ENCODE results near the gene METAP1D. TPM values are rescaled to one million over a fixed set of nuclear protein-coding genes. Genes with fewer than 3 reads are reported as not detected.
A peak's percentile ranks its signal among the peaks of the same experiment; 100 is the strongest.

METAP1D gene
- total RNA-seq, 5 donors from 2014 or later (not counting 1 experiment from before 2014, with no cell fraction given): 7.6 to 11.4 (median 10.1) TPM

DNA sequence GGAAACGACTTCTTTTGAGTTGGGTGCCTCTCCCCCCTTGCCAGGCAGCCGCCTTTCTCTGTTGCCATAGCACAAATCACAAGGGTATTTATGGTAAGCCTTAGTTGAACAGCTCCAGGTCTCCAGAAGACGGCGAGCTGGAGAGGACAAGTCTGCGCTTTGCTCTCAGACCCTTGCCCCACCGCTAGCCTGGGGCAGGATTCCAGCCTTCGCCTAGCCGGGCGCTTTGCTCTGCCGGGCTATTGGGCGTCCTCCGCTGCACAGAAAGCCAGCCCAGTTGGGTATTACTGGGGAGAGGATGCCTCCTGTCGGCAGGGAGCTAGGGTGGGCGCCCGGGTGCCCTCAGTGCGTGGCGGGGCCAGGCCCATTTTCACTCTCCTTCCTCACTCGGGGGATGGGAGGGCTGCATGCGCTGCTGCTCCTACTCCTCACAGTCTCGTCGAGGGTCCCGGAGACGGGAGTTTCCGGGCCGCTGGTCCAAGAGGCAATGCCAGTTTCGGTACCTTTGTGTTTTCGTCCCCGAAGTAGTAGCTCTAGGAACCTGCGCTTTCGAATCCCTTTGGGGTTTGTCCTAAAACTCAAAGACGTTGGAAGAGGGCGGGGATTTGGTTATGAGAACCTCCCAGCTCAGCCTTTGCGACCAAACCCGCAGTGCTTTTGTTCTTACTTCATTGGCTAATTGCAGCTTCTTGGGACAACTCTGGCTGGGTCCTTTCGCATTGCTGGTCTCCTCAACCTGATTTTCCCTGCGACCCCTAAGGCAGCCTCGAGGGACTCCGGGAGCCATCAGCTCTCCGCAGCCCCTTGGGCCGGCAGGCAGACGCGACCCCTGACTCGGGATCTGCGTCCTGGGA, 106.6 kb downstream of the METAP1D start:
- no peaks in the 10 kb centered on the region for H3K36me3 Mint-ChIP-seq
- no peaks in the 10 kb centered on the region for H3K9me3 ChIP-seq
- no peak overlapping the region for H3K27ac ChIP-seq (ENCODE audit: low read length)
- peak; percentile 22 to 37 (median 30) for ATAC-seq (replicated peaks in 1 of 4)
- ChIA-PET POLR2A (interaction anchor here in 1 of 2 donors (0.6 kb wide), 1 partner anchor 72 kb away, joined by 9 read pairs; no protein-coding TSS in a partner anchor), CTCF (interaction anchor here (0.5 to 1.9 kb wide), 20 partner anchors 8 to 720 kb away, joined by 3 to 14 read pairs (median 4); partner anchors contain the start of genes DLX1 (in 2 of the 2) and HAT1 (in 1 of the 2))
- DNase-seq: peak in 10 of 35 experiments; percentile 28 to 67 (median 40)
- peak overlapping the region; percentile 5 to 79 for H3K4me3 ChIP-seq (ENCODE audit: control insufficient read depth in 1 of 2, extremely low read depth in 1 of 2, low read length in 1 of 2)
- no peak overlapping the region for H3K27ac Mint-ChIP-seq
- H3K9me3 Mint-ChIP-seq: no peaks in the 10 kb centered on the region
- H3K36me3 ChIP-seq (ENCODE audit: control insufficient read depth in 2 of 2, extremely low read depth in 1 of 2, insufficient read depth in 1 of 2, low read length in 1 of 2): no peaks in the 10 kb centered on the region
- peaks cover 17 to 66% of the 10 kb centered on the region in 2 experiments for H3K4me1 ChIP-seq (ENCODE audit: control insufficient read depth in 1 of 2, extremely low read depth in 1 of 2, insufficient read depth in 2 of 2, low read length in 2 of 2)
- 10% methylated on average over 27 of the region's 44 CpGs for WGBS (ENCODE audit: insufficient coverage)
- H3K4me1 Mint-ChIP-seq: peaks cover 51 to 58% (median 54%) of the 10 kb centered on the region in 3 donors
- peaks cover 62 to 81% of the 10 kb centered on the region in 2 donors for H3K27me3 Mint-ChIP-seq
- peak overlapping the region in 1 of 3 donors; percentile 28 for H3K4me3 Mint-ChIP-seq
- H3K27me3 ChIP-seq (replicated peaks in 1 of 2; ENCODE audit: control insufficient read depth in 2 of 2, extremely low read depth in 1 of 2, insufficient read depth in 2 of 2, low read length in 1 of 2): peaks cover 20 to 83% of the 10 kb centered on the region in 2 experiments

DNA sequence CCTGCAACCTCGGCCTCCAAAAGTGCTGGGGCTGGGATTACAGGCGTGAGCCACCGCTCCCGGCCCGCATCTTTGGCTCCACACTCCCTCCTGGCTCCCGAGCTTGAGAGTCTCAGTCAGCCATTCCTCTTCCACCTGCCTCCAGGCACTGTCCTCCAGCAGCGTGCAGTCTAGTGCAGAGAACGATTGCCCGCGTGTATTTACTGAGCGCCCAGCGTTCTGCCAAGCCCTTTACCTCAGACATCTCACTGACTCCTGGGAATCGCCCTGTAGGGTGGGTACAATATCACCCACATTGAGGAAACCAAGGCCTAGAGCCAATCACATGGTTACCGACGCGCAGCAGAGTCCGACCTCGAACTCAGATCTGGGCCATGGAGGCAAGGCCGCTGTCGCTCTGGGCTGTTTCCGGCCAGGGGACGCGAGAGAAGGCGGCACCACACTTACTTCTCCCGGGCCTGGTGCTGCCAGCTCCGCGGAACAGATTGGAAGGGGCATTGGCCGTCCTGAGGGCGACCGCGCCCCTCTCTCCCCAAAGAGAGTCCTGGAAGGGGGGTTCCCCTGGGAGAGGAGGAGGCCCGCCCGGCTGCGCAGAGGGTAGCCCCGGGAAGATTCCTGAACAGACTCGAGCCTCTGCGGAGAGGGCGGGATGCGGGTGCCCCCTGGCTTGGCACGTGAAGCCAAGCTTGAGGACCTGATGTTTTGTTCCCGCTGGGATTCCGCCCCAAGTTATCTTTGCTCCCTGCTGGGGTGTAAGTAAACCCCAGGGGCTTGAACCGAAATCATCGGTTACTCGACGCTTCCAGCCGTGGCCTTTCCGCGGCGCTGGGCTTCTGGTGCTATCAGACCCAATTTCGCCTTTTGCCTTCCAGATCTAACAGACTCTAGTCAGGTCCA, 108.2 kb downstream of the METAP1D start:
- ChIA-PET POLR2A (interaction anchor here in 1 of 2 donors (0.8 to 1.2 kb wide), 2 partner anchors 12 to 186 kb away, joined by 4 to 5 read pairs; partner anchors contain the start of gene HAT1), CTCF (interaction anchor here (0.6 to 1.0 kb wide), 2 partner anchors 296 to 1021 kb away, joined by 3 to 4 read pairs; no protein-coding TSS in a partner anchor)
- peak overlapping the region in 1 of 2 donors; percentile 65 for H3K27ac Mint-ChIP-seq
- Histone ChIP-seq H3K27ac (ENCODE audit: low read length) (no peak overlapping the region), H3K9me3 (no peaks in the 10 kb centered on the region), H3K27me3 (replicated peaks in 1 of 2; ENCODE audit: control insufficient read depth in 2 of 2, extremely low read depth in 1 of 2, insufficient read depth in 2 of 2, low read length in 1 of 2) (peaks cover 20 to 67% of the 10 kb centered on the region in 2 experiments), H3K36me3 (ENCODE audit: control insufficient read depth in 2 of 2, extremely low read depth in 1 of 2, insufficient read depth in 1 of 2, low read length in 1 of 2) (no peaks in the 10 kb centered on the region), H3K4me3 (ENCODE audit: control insufficient read depth in 1 of 2, extremely low read depth in 1 of 2, low read length in 1 of 2) (peak overlapping the region in 1 of 2 donors; percentile 25), H3K4me1 (ENCODE audit: control insufficient read depth in 1 of 2, extremely low read depth in 1 of 2, insufficient read depth in 2 of 2, low read length in 2 of 2) (peaks cover 17 to 50% of the 10 kb centered on the region in 2 experiments)
- WGBS (ENCODE audit: insufficient coverage): 22% methylated on average over 41 of the region's 51 CpGs
- H3K4me3 Mint-ChIP-seq: peak overlapping the region in 1 of 3 donors; percentile 52
- H3K36me3 Mint-ChIP-seq: no peaks in the 10 kb centered on the region
- H3K9me3 Mint-ChIP-seq: no peaks in the 10 kb centered on the region
- DNase-seq: peak in 2 of 35 experiments; percentile 2 to 16
- peaks cover 39 to 42% (median 42%) of the 10 kb centered on the region in 3 donors for H3K4me1 Mint-ChIP-seq
- peaks cover 53 to 77% of the 10 kb centered on the region in 2 donors for H3K27me3 Mint-ChIP-seq
- ATAC-seq (replicated peaks in 1 of 4): peak in 1 of 4 experiments; percentile 18

DNA sequence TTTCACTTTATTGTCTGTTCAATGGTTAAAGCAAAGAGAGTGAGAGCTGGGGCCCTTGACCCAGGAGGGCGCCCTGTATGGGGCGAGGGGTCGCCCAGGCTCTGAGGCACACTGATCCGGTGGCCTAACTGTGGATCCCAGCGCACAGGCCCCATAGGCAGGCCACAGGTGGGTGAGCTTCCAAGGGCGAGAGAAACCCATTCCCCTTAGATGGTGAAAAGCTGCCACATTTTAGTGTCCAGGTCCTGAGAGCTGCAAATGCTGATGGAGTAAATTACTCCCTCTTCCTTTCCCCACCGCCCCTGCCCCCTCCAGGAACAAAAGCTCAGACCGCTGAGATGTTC, 108.8 kb downstream of the METAP1D start:
- H3K4me3 Mint-ChIP-seq: peak overlapping the region in 1 of 3 donors; percentile 52
- DNase-seq (no peak), ATAC-seq (replicated peaks in 1 of 4) (no peak)
- no peaks in the 10 kb centered on the region for H3K36me3 ChIP-seq (ENCODE audit: control insufficient read depth in 2 of 2, extremely low read depth in 1 of 2, insufficient read depth in 1 of 2, low read length in 1 of 2)
- H3K4me1 ChIP-seq (ENCODE audit: control insufficient read depth in 1 of 2, extremely low read depth in 1 of 2, insufficient read depth in 2 of 2, low read length in 2 of 2): peaks cover 11 to 43% of the 10 kb centered on the region in 2 experiments
- H3K27ac ChIP-seq (ENCODE audit: low read length): no peak overlapping the region
- peaks cover 32 to 36% (median 36%) of the 10 kb centered on the region in 3 donors for H3K4me1 Mint-ChIP-seq
- peaks cover 53 to 75% of the 10 kb centered on the region in 2 donors for H3K27me3 Mint-ChIP-seq
- no peaks in the 10 kb centered on the region for H3K9me3 Mint-ChIP-seq
- H3K4me3 ChIP-seq (ENCODE audit: control insufficient read depth in 1 of 2, extremely low read depth in 1 of 2, low read length in 1 of 2): no peak overlapping the region
- ChIA-PET CTCF (interaction anchor here in 1 of 2 donors (0.6 kb wide), 1 partner anchor 1022 kb away, joined by 4 read pairs; no protein-coding TSS in a partner anchor), POLR2A (no interaction called here)
- 51% methylated on average over 5 of the region's 8 CpGs for WGBS (ENCODE audit: insufficient coverage)
- peak overlapping the region in 1 of 2 donors; percentile 65 for H3K27ac Mint-ChIP-seq
- H3K36me3 Mint-ChIP-seq: no peaks in the 10 kb centered on the region
- H3K9me3 ChIP-seq: no peaks in the 10 kb centered on the region
- H3K27me3 ChIP-seq (replicated peaks in 1 of 2; ENCODE audit: control insufficient read depth in 2 of 2, extremely low read depth in 1 of 2, insufficient read depth in 2 of 2, low read length in 1 of 2): peaks cover 20 to 65% of the 10 kb centered on the region in 2 experiments

GRCh38 chr2:172109256-172109987, 109.7 kb downstream of the METAP1D start:
- Histone ChIP-seq H3K27ac (ENCODE audit: low read length) (no peak overlapping the region), H3K27me3 (replicated peaks in 1 of 2; ENCODE audit: control insufficient read depth in 2 of 2, extremely low read depth in 1 of 2, insufficient read depth in 2 of 2, low read length in 1 of 2) (peaks cover 18 to 63% of the 10 kb centered on the region in 2 experiments), H3K9me3 (no peaks in the 10 kb centered on the region), H3K36me3 (ENCODE audit: control insufficient read depth in 2 of 2, extremely low read depth in 1 of 2, insufficient read depth in 1 of 2, low read length in 1 of 2) (no peaks in the 10 kb centered on the region), H3K4me1 (ENCODE audit: control insufficient read depth in 1 of 2, extremely low read depth in 1 of 2, insufficient read depth in 2 of 2, low read length in 2 of 2) (peaks cover 5 to 35% of the 10 kb centered on the region in 2 experiments), H3K4me3 (ENCODE audit: control insufficient read depth in 1 of 2, extremely low read depth in 1 of 2, low read length in 1 of 2) (no peak overlapping the region)
- Mint-ChIP-seq H3K27ac (no peak overlapping the region), H3K4me1 (peaks cover 25 to 30% (median 28%) of the 10 kb centered on the region in 3 donors), H3K36me3 (no peaks in the 10 kb centered on the region), H3K4me3 (no peak overlapping the region), H3K9me3 (no peaks in the 10 kb centered on the region), H3K27me3 (peaks cover 44 to 74% of the 10 kb centered on the region in 2 donors)
- ChIA-PET CTCF (no interaction called here), POLR2A (no interaction called here)
- DNase-seq (no peak), ATAC-seq (replicated peaks in 1 of 4) (no peak)
- 54% methylated on average over 9 of the region's 29 CpGs for WGBS (ENCODE audit: insufficient coverage)

- Histone ChIP-seq H3K36me3 (ENCODE audit: control insufficient read depth in 2 of 2, extremely low read depth in 1 of 2, insufficient read depth in 1 of 2, low read length in 1 of 2) (no peaks in the 10 kb centered on the region), H3K4me3 (ENCODE audit: control insufficient read depth in 1 of 2, extremely low read depth in 1 of 2, low read length in 1 of 2) (no peak overlapping the region), H3K9me3 (no peaks in the 10 kb centered on the region), H3K27ac (ENCODE audit: low read length) (no peak overlapping the region), H3K27me3 (replicated peaks in 1 of 2; ENCODE audit: control insufficient read depth in 2 of 2, extremely low read depth in 1 of 2, insufficient read depth in 2 of 2, low read length in 1 of 2) (peaks cover 18 to 58% of the 10 kb centered on the region in 2 experiments), H3K4me1 (ENCODE audit: control insufficient read depth in 1 of 2, extremely low read depth in 1 of 2, insufficient read depth in 2 of 2, low read length in 2 of 2) (peaks cover 5 to 33% of the 10 kb centered on the region in 2 experiments)
- WGBS (ENCODE audit: insufficient coverage): 57% methylated on average over 18 of the region's 31 CpGs
- no peaks in the 10 kb centered on the region for H3K9me3 Mint-ChIP-seq
- no peaks in the 10 kb centered on the region for H3K36me3 Mint-ChIP-seq
- CTCF ChIA-PET: no interaction called here
- no peak for ATAC-seq (replicated peaks in 1 of 4)
- H3K27me3 Mint-ChIP-seq: peaks cover 45 to 72% of the 10 kb centered on the region in 2 donors
- no peak overlapping the region for H3K4me3 Mint-ChIP-seq
- no peak for DNase-seq
- H3K27ac Mint-ChIP-seq: no peak overlapping the region
- H3K4me1 Mint-ChIP-seq: peaks cover 25 to 30% (median 27%) of the 10 kb centered on the region in 3 donors
- POLR2A ChIA-PET: no interaction called here
Observed at GRCh38 chr2:172109988-172110811, 110.4 kb downstream of the METAP1D start.

Measured in T-cell (primary cell).